Measurements from ENCODE around the gene KRTAP9-8. TPM values are rescaled to one million over a fixed set of nuclear protein-coding genes. Genes with fewer than 3 reads are reported as not detected.
"Not testable (repeated sequence)": the region's sequence is repeated elsewhere in the genome, so short reads cannot be mapped to it uniquely, and the experiment has no call there.

Gene KRTAP9-8
- polyA plus RNA-seq, 1 donor (not counting 4 experiments of a cell fraction or from before 2014, with no cell fraction given), result not detected

GRCh38 chr17:41226051-41226450, 11.7 kb upstream of the KRTAP9-8 start:
- Histone ChIP-seq H3K9me1 (ENCODE audit: control insufficient read depth, extremely low read depth, insufficient read depth, low read length) (no peaks in the 10 kb centered on the region), H3K9me3 (ENCODE audit: control insufficient read depth, low read depth, low read length) (no peaks in the 10 kb centered on the region), H3K4me2 (ENCODE audit: control insufficient read depth, extremely low read depth, insufficient read depth, low read depth, low read length) (no peak overlapping the region), H3K4me1 (ENCODE audit: control insufficient read depth, extremely low read depth, insufficient read depth, low read length) (no peaks in the 10 kb centered on the region), H2AFZ (ENCODE audit: control insufficient read depth, low read length) (no peak overlapping the region), H4K20me1 (ENCODE audit: control insufficient read depth, extremely low read depth, insufficient read depth, low read length) (no peaks in the 10 kb centered on the region), H3K79me2 (ENCODE audit: control insufficient read depth, insufficient read depth, low read length) (no peaks in the 10 kb centered on the region), H3K27ac (ENCODE audit: control insufficient read depth, insufficient read depth, low read length) (no peak overlapping the region), H3K9ac (ENCODE audit: control insufficient read depth, extremely low read depth, insufficient read depth, low read length) (no peak overlapping the region), H3K36me3 (ENCODE audit: control insufficient read depth in 2 of 2, extremely low read depth in 1 of 2, insufficient read depth in 2 of 2, low read length in 2 of 2) (no peaks in the 10 kb centered on the region), H3K4me3 (ENCODE audit: control insufficient read depth in 2 of 3, extremely low read depth in 1 of 3, insufficient read depth in 2 of 3, low read depth in 1 of 3, low read length in 3 of 3) (no peak overlapping the region), H3K27me3 (ENCODE audit: control insufficient read depth, extremely low read depth, insufficient read depth, low read length) (no peaks in the 10 kb centered on the region)
- dilution Hi-C loops (cut with MboI; ENCODE audit: extremely low pct_ligation_motif_present, low sequenced_read_pairs), result no loop called here
- DNase-seq (ENCODE audit: low read depth, low spot score), result no peak
- FAIRE-seq, result no peak
- no peak for TF ChIP-seq CTCF (optimal IDR thresholded peaks at IDR 0.05 in 1 of 3, IDR thresholded peaks at IDR 0.05 in 1 of 3, conservative IDR thresholded peaks at IDR 0.05 in 1 of 3; ENCODE audit: extremely low read depth in 1 of 3, insufficient read depth in 2 of 3, low read length in 3 of 3)
- no peak for TF ChIP-seq EZH2 (IDR thresholded peaks at IDR 0.05; ENCODE audit: low read length)

- H4K20me1 ChIP-seq (ENCODE audit: control insufficient read depth, extremely low read depth, insufficient read depth, low read length); H3K4me3 ChIP-seq (ENCODE audit: control insufficient read depth in 2 of 3, extremely low read depth in 1 of 3, insufficient read depth in 2 of 3, low read depth in 1 of 3, low read length in 3 of 3); H3K9me3 ChIP-seq (ENCODE audit: control insufficient read depth, low read depth, low read length); H3K27ac ChIP-seq (ENCODE audit: control insufficient read depth, insufficient read depth, low read length); H3K36me3 ChIP-seq (ENCODE audit: control insufficient read depth in 2 of 2, extremely low read depth in 1 of 2, insufficient read depth in 2 of 2, low read length in 2 of 2); H3K4me2 ChIP-seq (ENCODE audit: control insufficient read depth, extremely low read depth, insufficient read depth, low read depth, low read length); dilution Hi-C loops (cut with MboI; ENCODE audit: extremely low pct_ligation_motif_present, low sequenced_read_pairs); H3K4me1 ChIP-seq (ENCODE audit: control insufficient read depth, extremely low read depth, insufficient read depth, low read length); DNase-seq (ENCODE audit: low read depth, low spot score); H3K9me1 ChIP-seq (ENCODE audit: control insufficient read depth, extremely low read depth, insufficient read depth, low read length); H3K9ac ChIP-seq (ENCODE audit: control insufficient read depth, extremely low read depth, insufficient read depth, low read length); H3K27me3 ChIP-seq (ENCODE audit: control insufficient read depth, extremely low read depth, insufficient read depth, low read length); H3K79me2 ChIP-seq (ENCODE audit: control insufficient read depth, insufficient read depth, low read length); FAIRE-seq; H2AFZ ChIP-seq (ENCODE audit: control insufficient read depth, low read length): not testable (repeated sequence)
Observed at GRCh38 chr17:41226598-41227095, 11.2 kb upstream of the KRTAP9-8 start, which contains the start of gene KRTAP9-2. KRTAP9-2 (plus strand) TSS chr17:41226648; CDS start chr17:41226655, 7 bp downstream.

GRCh38 chr17:41230094-41230493, 7.7 kb upstream of the KRTAP9-8 start:
- FAIRE-seq, result no peak
- no peaks in the 10 kb centered on the region for H3K79me2 ChIP-seq (ENCODE audit: control insufficient read depth, insufficient read depth, low read length)

More at GRCh38 chr17:41230094-41230493, 7.7 kb upstream of the KRTAP9-8 start:
- no peaks in the 10 kb centered on the region for H3K36me3 ChIP-seq (ENCODE audit: control insufficient read depth in 2 of 2, extremely low read depth in 1 of 2, insufficient read depth in 2 of 2, low read length in 2 of 2)
- H3K4me3 ChIP-seq (ENCODE audit: control insufficient read depth in 2 of 3, extremely low read depth in 1 of 3, insufficient read depth in 2 of 3, low read depth in 1 of 3, low read length in 3 of 3), result no peak overlapping the region
- H3K27ac ChIP-seq (ENCODE audit: control insufficient read depth, insufficient read depth, low read length), result no peak overlapping the region
- no peak overlapping the region for H3K4me2 ChIP-seq (ENCODE audit: control insufficient read depth, extremely low read depth, insufficient read depth, low read depth, low read length)
- dilution Hi-C loops (cut with MboI; ENCODE audit: extremely low pct_ligation_motif_present, low sequenced_read_pairs), result no loop called here
- no peak overlapping the region for H3K9ac ChIP-seq (ENCODE audit: control insufficient read depth, extremely low read depth, insufficient read depth, low read length)
- no peaks in the 10 kb centered on the region for H4K20me1 ChIP-seq (ENCODE audit: control insufficient read depth, extremely low read depth, insufficient read depth, low read length)
- H3K9me3 ChIP-seq (ENCODE audit: control insufficient read depth, low read depth, low read length), result no peaks in the 10 kb centered on the region
- TF ChIP-seq CTCF (optimal IDR thresholded peaks at IDR 0.05 in 1 of 3, IDR thresholded peaks at IDR 0.05 in 1 of 3, conservative IDR thresholded peaks at IDR 0.05 in 1 of 3; ENCODE audit: extremely low read depth in 1 of 3, insufficient read depth in 2 of 3, low read length in 3 of 3) (no peak), EZH2 (IDR thresholded peaks at IDR 0.05; ENCODE audit: low read length) (no peak)
- H2AFZ ChIP-seq (ENCODE audit: control insufficient read depth, low read length), result no peak overlapping the region
- no peaks in the 10 kb centered on the region for H3K27me3 ChIP-seq (ENCODE audit: control insufficient read depth, extremely low read depth, insufficient read depth, low read length)
- no peaks in the 10 kb centered on the region for H3K4me1 ChIP-seq (ENCODE audit: control insufficient read depth, extremely low read depth, insufficient read depth, low read length)
- no peak for DNase-seq (ENCODE audit: low read depth, low spot score)
- no peaks in the 10 kb centered on the region for H3K9me1 ChIP-seq (ENCODE audit: control insufficient read depth, extremely low read depth, insufficient read depth, low read length)
